ENCODE results near the gene LYRM1. TPM values are rescaled to one million over a fixed set of nuclear protein-coding genes. Genes with fewer than 3 reads are reported as not detected.
A peak's percentile ranks its signal among the peaks of the same experiment; 100 is the strongest.

The LYRM1 gene
- polyA plus RNA-seq, 2 of the 4 experiments (the other 2 are of a cell fraction): 38.6 to 44.0 TPM

GRCh38 chr16:20851601-20852000 is 49.0 kb upstream of the LYRM1 start:
- peak; percentile 81 to 91 for ATAC-seq
- ChIA-PET CTCF (interaction anchor here (0.7 to 6.3 kb wide), 13 partner anchors 14 to 449 kb away, joined by 3 to 66 read pairs (median 16); partner anchors contain the start of genes DCUN1D3, LDAF1 and LYRM1), POLR2A (interaction anchor here (0.8 to 1.8 kb wide), 6 partner anchors 15 to 450 kb away, joined by 3 to 15 read pairs (median 4); partner anchors contain the start of genes DCUN1D3 and LYRM1)
- 3% methylated on average over 2 of the region's 2 CpGs for WGBS (ENCODE audit: missing lambda C conversion rate)
- no peaks in the 10 kb centered on the region for H3K9me3 ChIP-seq
- peak; percentile 20 to 82 for DNase-seq (ENCODE audit: low read depth in 1 of 2, low spot score in 1 of 2)
- H3K27ac ChIP-seq: peak overlapping the region; percentile 78 to 83
- no peak overlapping the region for H3K4me3 ChIP-seq
- peaks cover 51% of the 10 kb centered on the region for H3K4me1 ChIP-seq
- TF ChIP-seq JUN (IDR thresholded peaks at IDR 0.05): 0 out of 5 replicates have a peak, but pooled peaks of 1 of the 2 experiments have one; percentile 37
- no peak for TF ChIP-seq FOSL2 (IDR thresholded peaks at IDR 0.05)
- no peak for TF ChIP-seq FOSL2 (CRISPR knock-in tag; IDR thresholded peaks at IDR 0.05)
- peak; percentile 49 for TF ChIP-seq SMC3 (IDR thresholded peaks at IDR 0.05)
- TF ChIP-seq CEBPB (IDR thresholded peaks at IDR 0.05): peak; percentile 82 to 93
- TF ChIP-seq PHF8 (IDR thresholded peaks at IDR 0.05; ENCODE audit: borderline replicate concordance, low read depth): no peak
- TF ChIP-seq MAFK (IDR thresholded peaks at IDR 0.05; ENCODE audit: partially characterized antibody): no peak
- no peak for TF ChIP-seq CBX2 (IDR thresholded peaks at IDR 0.05; ENCODE audit: borderline replicate concordance, low read depth)
- TF ChIP-seq RAD21 (conservative IDR thresholded peaks at IDR 0.05 in 1 of 2, IDR thresholded peaks at IDR 0.05 in 1 of 2): peak in 1 of 2 experiments; percentile 33; a peak in 2 of 5 replicates
- no peak for TF ChIP-seq E2F6 (IDR thresholded peaks at IDR 0.05; ENCODE audit: borderline replicate concordance, low read depth)
- no peak for TF ChIP-seq ATOH8 (CRISPR knock-in tag; IDR thresholded peaks at IDR 0.05; ENCODE audit: low read depth)
- peak overlapping the region; percentile 74 for H3K4me2 ChIP-seq
- FAIRE-seq: peak; percentile 36

- Histone ChIP-seq H3K9me3 (no peaks in the 10 kb centered on the region), H3K27ac (peak overlapping the region; percentile 50 to 78; a peak in 3 of 6 replicates), H3K4me2 (no peak overlapping the region), H3K4me1 (peaks cover 51% of the 10 kb centered on the region), H3K4me3 (no peak overlapping the region)
- FAIRE-seq (no peak), ATAC-seq (no peak), DNase-seq (ENCODE audit: low read depth in 1 of 2, low spot score in 1 of 2) (no peak)
- CTCF ChIA-PET: interaction anchor here (1.2 to 6.3 kb wide), 5 partner anchors 9 to 231 kb away, joined by 3 to 49 read pairs (median 6); partner anchors contain the start of genes DCUN1D3 and LYRM1
- WGBS (ENCODE audit: missing lambda C conversion rate): 86% methylated on average over 5 of the region's 5 CpGs
- TF ChIP-seq FOXS1 (CRISPR knock-in tag; IDR thresholded peaks at IDR 0.05) (no peak), CHD2 (IDR thresholded peaks at IDR 0.05; ENCODE audit: low read length, partially characterized antibody) (no peak), POLR2AphosphoS2 (conservative IDR thresholded peaks at IDR 0.05; ENCODE audit: low read length) (no peak), RAD21 (conservative IDR thresholded peaks at IDR 0.05 in 1 of 2, IDR thresholded peaks at IDR 0.05 in 1 of 2) (no peak)
- POLR2A ChIA-PET: interaction anchor here (0.5 kb wide), 1 partner anchor 47 kb away, joined by 3 read pairs; the partner anchor contains the start of genes ERI2 and REXO5
Observed at GRCh38 chr16:20853143-20853542, 47.4 kb upstream of the LYRM1 start.

GRCh38 chr16:20853981-20854620 is 46.5 kb upstream of the LYRM1 start:
- no peak for FAIRE-seq
- Histone ChIP-seq H3K27ac (peak overlapping the region; percentile 8 to 50; a peak in 4 of 6 replicates), H3K9me3 (no peaks in the 10 kb centered on the region), H3K4me3 (no peak overlapping the region), H3K4me2 (peak overlapping the region; percentile 9; the same call in 1 of the 3 replicates), H3K4me1 (peaks cover 51% of the 10 kb centered on the region)
- POLR2A ChIA-PET: no interaction called here
- WGBS (ENCODE audit: missing lambda C conversion rate): 92% methylated on average over 3 of the region's 3 CpGs
- CTCF ChIA-PET: interaction anchor here (0.7 to 1.9 kb wide), 9 partner anchors 8 to 447 kb away, joined by 3 to 7 read pairs (median 3); partner anchors contain the start of genes DCUN1D3 and LYRM1
- DNase-seq (ENCODE audit: low read depth in 1 of 2, low spot score in 1 of 2): no peak
- ATAC-seq: no peak
- TF ChIP-seq EHF (CRISPR knock-in tag; IDR thresholded peaks at IDR 0.05): no peak
- TF ChIP-seq MAZ (IDR thresholded peaks at IDR 0.05; ENCODE audit: borderline replicate concordance, low read depth, low read length): no peak
- no peak for TF ChIP-seq JUNB (IDR thresholded peaks at IDR 0.05)
- no peak for TF ChIP-seq HDAC2 (IDR thresholded peaks at IDR 0.05)
- TF ChIP-seq ELK1 (IDR thresholded peaks at IDR 0.05; ENCODE audit: low read depth, low read length): no peak
- no peak for TF ChIP-seq CEBPB (IDR thresholded peaks at IDR 0.05)
- no peak for TF ChIP-seq KDM1A (IDR thresholded peaks at IDR 0.05; ENCODE audit: low read depth)
- TF ChIP-seq BHLHE40 (IDR thresholded peaks at IDR 0.05; ENCODE audit: low read depth, low read length): no peak
- TF ChIP-seq FOXS1 (CRISPR knock-in tag; IDR thresholded peaks at IDR 0.05): no peak
- TF ChIP-seq MAX (IDR thresholded peaks at IDR 0.05): no peak
- TF ChIP-seq FOSL2 (IDR thresholded peaks at IDR 0.05): no peak
- TF ChIP-seq FOSL2 (CRISPR knock-in tag; IDR thresholded peaks at IDR 0.05): no peak
- TF ChIP-seq RNF2 (IDR thresholded peaks at IDR 0.05; ENCODE audit: borderline replicate concordance, low read depth): no peak
- no peak for TF ChIP-seq ZFP36 (IDR thresholded peaks at IDR 0.05; ENCODE audit: borderline replicate concordance, partially characterized antibody)
- TF ChIP-seq REST (IDR thresholded peaks at IDR 0.05): no peak
